DND-41 (cell line): ENCODE measurements around the gene C3orf18.
A peak's percentile ranks its signal among the peaks of the same experiment; 100 is the strongest.

Experiments used
- EZH2 ChIP-seq: IDR thresholded peaks from 3 replicates; pipeline ENCODE4 v1.6.1; 2012; ENCODE audit warnings: borderline replicate concordance, low read depth, mild to moderate bottlenecking, moderate library complexity, low read length, inconsistent platforms; ENCODE audit not compliant: severe bottlenecking
- TF ChIP-seq, protein P1 (sequence below): IDR thresholded peaks from 2 replicates; pipeline ENCODE4 v1.5.1; 2012; ENCODE audit warnings: borderline replicate concordance, low read length, moderate library complexity, mild to moderate bottlenecking; ENCODE audit not compliant: poor library complexity, severe bottlenecking; ENCODE audit errors: extremely low read depth

DNA sequence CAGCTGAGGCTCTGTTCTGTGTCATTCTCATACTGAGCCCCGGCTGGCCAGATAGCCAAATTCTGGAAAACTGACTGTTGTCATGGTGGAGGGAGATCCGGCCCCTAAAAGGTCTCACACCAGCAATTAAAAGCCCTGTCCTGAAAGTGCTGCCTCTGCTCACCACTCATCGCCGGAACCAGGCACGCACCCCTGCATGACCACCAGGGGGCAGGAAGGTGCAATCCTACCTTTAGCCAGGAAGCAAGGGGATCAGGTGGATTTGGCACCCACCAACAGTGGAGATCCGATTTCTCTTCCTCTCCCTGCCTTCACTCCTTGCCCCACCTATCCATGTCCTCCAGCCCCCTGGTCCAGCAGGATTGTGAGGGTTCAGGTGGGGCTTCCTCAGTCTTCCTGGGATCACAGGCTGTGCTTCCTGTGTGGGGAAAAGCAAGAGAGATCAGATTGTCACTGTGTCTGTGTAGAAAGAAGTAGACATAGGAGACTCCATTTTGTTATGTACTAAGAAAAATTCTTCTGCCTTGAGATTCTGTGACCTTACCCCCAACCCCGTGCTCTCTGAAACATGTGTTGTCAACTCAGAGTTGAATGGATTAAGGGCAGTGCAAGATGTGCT is 48.0 kb downstream of the C3orf18 start:
- TF ChIP-seq, protein P1, sequence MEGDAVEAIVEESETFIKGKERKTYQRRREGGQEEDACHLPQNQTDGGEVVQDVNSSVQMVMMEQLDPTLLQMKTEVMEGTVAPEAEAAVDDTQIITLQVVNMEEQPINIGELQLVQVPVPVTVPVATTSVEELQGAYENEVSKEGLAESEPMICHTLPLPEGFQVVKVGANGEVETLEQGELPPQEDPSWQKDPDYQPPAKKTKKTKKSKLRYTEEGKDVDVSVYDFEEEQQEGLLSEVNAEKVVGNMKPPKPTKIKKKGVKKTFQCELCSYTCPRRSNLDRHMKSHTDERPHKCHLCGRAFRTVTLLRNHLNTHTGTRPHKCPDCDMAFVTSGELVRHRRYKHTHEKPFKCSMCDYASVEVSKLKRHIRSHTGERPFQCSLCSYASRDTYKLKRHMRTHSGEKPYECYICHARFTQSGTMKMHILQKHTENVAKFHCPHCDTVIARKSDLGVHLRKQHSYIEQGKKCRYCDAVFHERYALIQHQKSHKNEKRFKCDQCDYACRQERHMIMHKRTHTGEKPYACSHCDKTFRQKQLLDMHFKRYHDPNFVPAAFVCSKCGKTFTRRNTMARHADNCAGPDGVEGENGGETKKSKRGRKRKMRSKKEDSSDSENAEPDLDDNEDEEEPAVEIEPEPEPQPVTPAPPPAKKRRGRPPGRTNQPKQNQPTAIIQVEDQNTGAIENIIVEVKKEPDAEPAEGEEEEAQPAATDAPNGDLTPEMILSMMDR = peak; percentile 96
- TF ChIP-seq EZH2 = no peak
